ENCODE data around the gene HDAC4. TPM values are rescaled to one million over a fixed set of nuclear protein-coding genes. Genes with fewer than 3 reads are reported as not detected.

HDAC4 gene
- polyA plus RNA-seq, 1 donor (not counting 4 experiments of a cell fraction or from before 2014, with no cell fraction given): 2.9 TPM

DNA sequence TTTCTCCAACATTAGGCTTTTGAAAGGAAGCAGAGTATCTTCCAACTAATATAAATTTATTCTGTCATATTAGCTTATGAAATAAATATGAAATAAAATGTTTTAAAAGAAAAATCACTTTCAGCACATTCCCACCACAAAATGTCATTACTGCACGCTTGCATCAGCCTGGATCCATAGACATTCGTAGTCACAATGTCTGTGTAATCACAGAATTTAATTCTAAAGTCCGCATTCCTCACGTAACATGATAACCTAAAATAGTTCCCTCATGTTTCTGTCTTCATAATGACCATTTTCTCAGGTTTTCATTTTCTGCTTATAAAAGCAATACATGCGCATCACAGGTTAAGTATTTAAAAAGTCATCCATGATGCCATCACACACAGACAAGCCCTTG is 47.1 kb downstream of the HDAC4 start:
- Histone ChIP-seq H2AFZ (ENCODE audit: control insufficient read depth, low read length) (no peak overlapping the region), H3K9me1 (ENCODE audit: control insufficient read depth, extremely low read depth, insufficient read depth, low read length) (no peaks in the 10 kb centered on the region), H3K79me2 (ENCODE audit: control insufficient read depth, insufficient read depth, low read length) (peaks cover 5% of the 10 kb centered on the region), H3K27me3 (ENCODE audit: control insufficient read depth, extremely low read depth, insufficient read depth, low read length) (no peaks in the 10 kb centered on the region), H4K20me1 (ENCODE audit: control insufficient read depth, extremely low read depth, insufficient read depth, low read length) (no peaks in the 10 kb centered on the region), H3K27ac (ENCODE audit: control insufficient read depth, insufficient read depth, low read length) (no peak overlapping the region), H3K9me3 (ENCODE audit: control insufficient read depth, low read depth, low read length) (no peaks in the 10 kb centered on the region), H3K4me3 (ENCODE audit: control insufficient read depth in 2 of 3, extremely low read depth in 1 of 3, insufficient read depth in 2 of 3, low read depth in 1 of 3, low read length in 3 of 3) (no peak overlapping the region), H3K9ac (ENCODE audit: control insufficient read depth, extremely low read depth, insufficient read depth, low read length) (no peak overlapping the region), H3K4me2 (ENCODE audit: control insufficient read depth, extremely low read depth, insufficient read depth, low read depth, low read length) (no peak overlapping the region), H3K4me1 (ENCODE audit: control insufficient read depth, extremely low read depth, insufficient read depth, low read length) (peaks cover 7% of the 10 kb centered on the region), H3K36me3 (ENCODE audit: control insufficient read depth in 2 of 2, extremely low read depth in 1 of 2, insufficient read depth in 2 of 2, low read length in 2 of 2) (peaks cover 0 to 2% of the 10 kb centered on the region in 2 experiments)
- dilution Hi-C loops (cut with MboI; ENCODE audit: extremely low pct_ligation_motif_present, low sequenced_read_pairs): no loop called here
- TF ChIP-seq EZH2 (IDR thresholded peaks at IDR 0.05; ENCODE audit: low read length) (no peak), CTCF (optimal IDR thresholded peaks at IDR 0.05 in 1 of 3, IDR thresholded peaks at IDR 0.05 in 1 of 3, conservative IDR thresholded peaks at IDR 0.05 in 1 of 3; ENCODE audit: extremely low read depth in 1 of 3, insufficient read depth in 2 of 3, low read length in 3 of 3) (no peak)
- FAIRE-seq (no peak), DNase-seq (ENCODE audit: low read depth, low spot score) (no peak)

DNA sequence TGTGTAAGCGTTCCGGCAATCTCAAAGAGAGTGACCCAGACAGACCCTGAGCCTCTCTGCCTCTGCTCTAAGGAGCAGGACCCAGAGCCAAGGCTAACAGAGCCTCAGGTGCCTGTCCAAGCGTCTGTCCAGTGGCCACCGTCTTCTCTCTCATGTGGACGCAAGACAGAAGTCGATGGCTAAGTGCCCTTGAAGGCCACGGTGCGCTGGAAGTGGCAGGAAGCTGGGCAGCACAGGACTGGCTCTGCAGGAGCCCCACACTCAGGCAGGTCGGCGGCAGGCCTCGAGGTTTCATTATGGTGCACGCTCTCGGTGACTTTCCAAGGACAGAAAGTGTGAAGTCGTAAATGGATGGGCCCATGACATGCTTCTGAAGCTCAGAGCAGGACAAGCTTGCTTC is 49.1 kb downstream of the HDAC4 start:
- H3K9ac ChIP-seq (ENCODE audit: control insufficient read depth, extremely low read depth, insufficient read depth, low read length): no peak overlapping the region
- DNase-seq (ENCODE audit: low read depth, low spot score): no peak
- H3K79me2 ChIP-seq (ENCODE audit: control insufficient read depth, insufficient read depth, low read length): peaks cover 7% of the 10 kb centered on the region
- no peak for TF ChIP-seq EZH2 (IDR thresholded peaks at IDR 0.05; ENCODE audit: low read length)
- TF ChIP-seq CTCF (optimal IDR thresholded peaks at IDR 0.05 in 1 of 3, IDR thresholded peaks at IDR 0.05 in 1 of 3, conservative IDR thresholded peaks at IDR 0.05 in 1 of 3; ENCODE audit: extremely low read depth in 1 of 3, insufficient read depth in 2 of 3, low read length in 3 of 3): no peak
- dilution Hi-C loops (cut with MboI; ENCODE audit: extremely low pct_ligation_motif_present, low sequenced_read_pairs): no loop called here
- no peak overlapping the region for H3K27ac ChIP-seq (ENCODE audit: control insufficient read depth, insufficient read depth, low read length)
- peaks cover 0 to 2% of the 10 kb centered on the region in 2 experiments for H3K36me3 ChIP-seq (ENCODE audit: control insufficient read depth in 2 of 2, extremely low read depth in 1 of 2, insufficient read depth in 2 of 2, low read length in 2 of 2)
- no peaks in the 10 kb centered on the region for H3K27me3 ChIP-seq (ENCODE audit: control insufficient read depth, extremely low read depth, insufficient read depth, low read length)
- H4K20me1 ChIP-seq (ENCODE audit: control insufficient read depth, extremely low read depth, insufficient read depth, low read length): no peaks in the 10 kb centered on the region
- H3K4me3 ChIP-seq (ENCODE audit: control insufficient read depth in 2 of 3, extremely low read depth in 1 of 3, insufficient read depth in 2 of 3, low read depth in 1 of 3, low read length in 3 of 3): no peak overlapping the region
- no peaks in the 10 kb centered on the region for H3K9me1 ChIP-seq (ENCODE audit: control insufficient read depth, extremely low read depth, insufficient read depth, low read length)
- no peak for FAIRE-seq
- peaks cover 2% of the 10 kb centered on the region for H3K9me3 ChIP-seq (ENCODE audit: control insufficient read depth, low read depth, low read length)
- H3K4me2 ChIP-seq (ENCODE audit: control insufficient read depth, extremely low read depth, insufficient read depth, low read depth, low read length): no peak overlapping the region
- H2AFZ ChIP-seq (ENCODE audit: control insufficient read depth, low read length): no peak overlapping the region
- peaks cover 7% of the 10 kb centered on the region for H3K4me1 ChIP-seq (ENCODE audit: control insufficient read depth, extremely low read depth, insufficient read depth, low read length)
